ENCODE data around the gene PRICKLE1.

GRCh38 chr12:42462486-42462885 is 127.1 kb downstream of the PRICKLE1 start:
- no peak for TF ChIP-seq SRF (IDR thresholded peaks at IDR 0.05; ENCODE audit: low read depth in 2 of 2, low read length in 2 of 2)
- TF ChIP-seq REST (IDR thresholded peaks at IDR 0.05; ENCODE audit: low read depth, low read length), result no peak
- no peak for TF ChIP-seq CTCF (IDR thresholded peaks at IDR 0.05 in 2 of 3, conservative IDR thresholded peaks at IDR 0.05 in 1 of 3; ENCODE audit: control insufficient read depth in 2 of 3, extremely low read depth in 1 of 3, insufficient read depth in 1 of 3, low read depth in 3 of 3, low read length in 3 of 3)
- TF ChIP-seq FOS (IDR thresholded peaks at IDR 0.05; ENCODE audit: borderline replicate concordance, extremely low read depth, insufficient read length), result no peak
- TF ChIP-seq HDAC6 (IDR thresholded peaks at IDR 0.05; ENCODE audit: unreplicated experiment), result no peak
- TF ChIP-seq SREBF2 (IDR thresholded peaks at IDR 0.05; ENCODE audit: low read length), result no peak
- TF ChIP-seq CBFB (IDR thresholded peaks at IDR 0.05; ENCODE audit: low read depth), result no peak

Data from GM12878 (cell line).